CD4-positive, alpha-beta T cell treated with Interleukin-15 for 4 hours (primary cell): ENCODE measurements around the gene KASH5.
"Not testable (repeated sequence)": the region's sequence is repeated elsewhere in the genome, so short reads cannot be mapped to it uniquely, and the experiment has no call there.

Experiments used
- DNase-seq: peaks from one replicate; pipeline ENCODE4 v3.0.0-alpha.2; 2020; ENCODE audit warnings: low spot score

KASH5 gene

GRCh38 chr19:49461130-49461529 lies 73.1 kb downstream of the KASH5 start:
- not testable (repeated sequence) for DNase-seq

DNA sequence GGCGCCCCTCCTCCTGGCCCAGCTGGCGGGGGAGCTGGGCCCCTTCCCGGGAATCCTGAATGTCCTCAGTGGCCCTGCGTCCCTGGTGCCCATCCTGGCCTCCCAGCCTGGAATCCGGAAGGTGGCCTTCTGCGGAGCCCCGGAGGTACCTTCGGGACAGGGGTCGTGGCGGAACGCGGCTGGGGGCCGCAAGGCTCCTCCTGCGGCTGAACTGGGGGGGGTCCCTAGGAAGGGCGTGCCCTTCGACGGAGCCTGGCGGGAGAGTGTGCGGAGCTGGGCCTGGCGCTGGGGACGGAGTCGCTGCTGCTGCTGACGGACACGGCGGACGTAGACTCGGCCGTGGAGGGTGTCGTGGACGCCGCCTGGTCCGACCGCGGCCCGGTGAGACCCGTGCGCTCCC lies 73.6 kb downstream of the KASH5 start:
- no peak for DNase-seq

GRCh38 chr19:49462492-49462891 lies 74.4 kb downstream of the KASH5 start:
- no peak for DNase-seq

- DNase-seq, result no peak
These were observed 76.1 kb downstream of the KASH5 start for GRCh38 chr19:49463960-49464740.

GRCh38 chr19:49465371-49465770 lies 77.3 kb downstream of the KASH5 start:
- no peak for DNase-seq
